Measurements from ENCODE around the gene NAA60.

NAA60 gene

DNA sequence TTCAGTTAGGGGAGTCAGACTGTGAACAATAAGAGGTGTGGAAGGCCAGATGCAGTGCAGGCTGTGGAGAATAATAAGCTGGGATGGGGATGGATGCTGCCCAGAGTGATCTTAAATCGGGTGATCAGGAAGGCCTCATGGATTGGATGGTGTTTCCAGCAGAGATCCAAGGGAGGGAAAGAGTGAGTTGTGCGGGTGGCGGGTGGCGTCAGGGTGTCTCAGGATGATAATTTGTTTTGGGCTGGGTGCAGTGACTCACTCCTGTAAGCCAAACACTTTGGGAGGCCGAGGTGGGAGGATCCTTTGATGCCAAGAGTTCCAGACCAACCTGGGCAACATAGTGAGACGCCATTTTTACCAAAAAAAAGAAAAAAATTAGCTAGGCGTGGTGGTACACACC lies 65.3 kb downstream of the NAA60 start:
- Mint-ChIP-seq H3K4me3 (no peak overlapping the region), H3K9me3 (no peaks in the 10 kb centered on the region), H3K27ac (no peak overlapping the region), H3K36me3 (ENCODE audit: low read depth) (peaks cover 70% of the 10 kb centered on the region), H3K4me1 (no peaks in the 10 kb centered on the region), H3K27me3 (ENCODE audit: low read depth, poor library complexity) (no peaks in the 10 kb centered on the region)
- DNase-seq: no peak
- TF ChIP-seq, protein P1, sequence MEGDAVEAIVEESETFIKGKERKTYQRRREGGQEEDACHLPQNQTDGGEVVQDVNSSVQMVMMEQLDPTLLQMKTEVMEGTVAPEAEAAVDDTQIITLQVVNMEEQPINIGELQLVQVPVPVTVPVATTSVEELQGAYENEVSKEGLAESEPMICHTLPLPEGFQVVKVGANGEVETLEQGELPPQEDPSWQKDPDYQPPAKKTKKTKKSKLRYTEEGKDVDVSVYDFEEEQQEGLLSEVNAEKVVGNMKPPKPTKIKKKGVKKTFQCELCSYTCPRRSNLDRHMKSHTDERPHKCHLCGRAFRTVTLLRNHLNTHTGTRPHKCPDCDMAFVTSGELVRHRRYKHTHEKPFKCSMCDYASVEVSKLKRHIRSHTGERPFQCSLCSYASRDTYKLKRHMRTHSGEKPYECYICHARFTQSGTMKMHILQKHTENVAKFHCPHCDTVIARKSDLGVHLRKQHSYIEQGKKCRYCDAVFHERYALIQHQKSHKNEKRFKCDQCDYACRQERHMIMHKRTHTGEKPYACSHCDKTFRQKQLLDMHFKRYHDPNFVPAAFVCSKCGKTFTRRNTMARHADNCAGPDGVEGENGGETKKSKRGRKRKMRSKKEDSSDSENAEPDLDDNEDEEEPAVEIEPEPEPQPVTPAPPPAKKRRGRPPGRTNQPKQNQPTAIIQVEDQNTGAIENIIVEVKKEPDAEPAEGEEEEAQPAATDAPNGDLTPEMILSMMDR (IDR thresholded peaks at IDR 0.05): no peak

DNA sequence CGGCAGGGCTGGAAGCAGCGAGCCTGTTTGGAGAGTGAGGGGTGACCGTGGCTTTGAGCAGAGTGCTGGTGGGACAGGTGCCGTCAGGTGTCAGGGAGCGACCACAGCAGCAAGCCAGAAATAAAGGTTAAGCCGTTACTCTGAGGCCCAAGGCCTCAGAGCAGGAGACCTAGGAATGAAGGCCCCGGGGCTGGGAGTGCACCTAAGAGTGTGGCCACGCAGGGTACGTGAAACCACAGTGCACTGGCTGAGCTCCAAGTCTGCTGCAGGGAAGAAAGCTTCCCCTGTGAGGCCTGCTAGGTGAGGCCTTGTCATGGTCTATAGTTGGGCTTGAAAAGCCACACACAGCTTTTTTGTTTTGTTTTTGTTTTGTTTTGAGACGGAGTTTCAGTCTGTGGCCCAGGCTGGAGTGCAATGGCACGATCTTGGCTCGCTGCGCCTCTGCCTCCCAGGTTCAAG lies 66.0 kb downstream of the NAA60 start:
- Mint-ChIP-seq H3K9me3 (no peaks in the 10 kb centered on the region), H3K4me3 (no peak overlapping the region), H3K27me3 (ENCODE audit: low read depth, poor library complexity) (no peaks in the 10 kb centered on the region), H3K27ac (no peak overlapping the region), H3K36me3 (ENCODE audit: low read depth) (peaks cover 73% of the 10 kb centered on the region), H3K4me1 (no peaks in the 10 kb centered on the region)
- TF ChIP-seq, protein P1 (IDR thresholded peaks at IDR 0.05): no peak
- no peak for DNase-seq

DNA sequence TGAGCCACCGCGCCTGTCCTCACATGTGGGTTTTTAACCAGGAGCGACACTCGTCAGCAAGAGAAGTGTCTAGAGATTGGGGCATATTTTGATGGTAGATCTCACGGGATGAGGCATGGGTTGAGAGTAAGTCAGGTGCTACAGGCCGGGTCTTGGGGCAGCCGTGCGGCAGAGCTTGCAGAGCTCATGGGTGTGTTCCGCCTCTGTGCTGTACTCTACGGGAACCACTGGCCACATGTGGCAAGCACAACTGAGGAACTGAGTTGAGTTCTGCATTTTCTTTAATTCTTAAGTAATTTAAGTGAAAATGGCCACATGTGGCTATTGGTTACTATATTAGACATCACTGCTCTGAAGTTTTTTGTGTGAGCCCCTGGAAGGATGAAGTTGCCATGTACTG lies 66.9 kb downstream of the NAA60 start:
- no peak overlapping the region for H3K27ac Mint-ChIP-seq
- peaks cover 3% of the 10 kb centered on the region for H3K27me3 Mint-ChIP-seq (ENCODE audit: low read depth, poor library complexity)
- TF ChIP-seq, protein P1 (IDR thresholded peaks at IDR 0.05): no peak

DNA sequence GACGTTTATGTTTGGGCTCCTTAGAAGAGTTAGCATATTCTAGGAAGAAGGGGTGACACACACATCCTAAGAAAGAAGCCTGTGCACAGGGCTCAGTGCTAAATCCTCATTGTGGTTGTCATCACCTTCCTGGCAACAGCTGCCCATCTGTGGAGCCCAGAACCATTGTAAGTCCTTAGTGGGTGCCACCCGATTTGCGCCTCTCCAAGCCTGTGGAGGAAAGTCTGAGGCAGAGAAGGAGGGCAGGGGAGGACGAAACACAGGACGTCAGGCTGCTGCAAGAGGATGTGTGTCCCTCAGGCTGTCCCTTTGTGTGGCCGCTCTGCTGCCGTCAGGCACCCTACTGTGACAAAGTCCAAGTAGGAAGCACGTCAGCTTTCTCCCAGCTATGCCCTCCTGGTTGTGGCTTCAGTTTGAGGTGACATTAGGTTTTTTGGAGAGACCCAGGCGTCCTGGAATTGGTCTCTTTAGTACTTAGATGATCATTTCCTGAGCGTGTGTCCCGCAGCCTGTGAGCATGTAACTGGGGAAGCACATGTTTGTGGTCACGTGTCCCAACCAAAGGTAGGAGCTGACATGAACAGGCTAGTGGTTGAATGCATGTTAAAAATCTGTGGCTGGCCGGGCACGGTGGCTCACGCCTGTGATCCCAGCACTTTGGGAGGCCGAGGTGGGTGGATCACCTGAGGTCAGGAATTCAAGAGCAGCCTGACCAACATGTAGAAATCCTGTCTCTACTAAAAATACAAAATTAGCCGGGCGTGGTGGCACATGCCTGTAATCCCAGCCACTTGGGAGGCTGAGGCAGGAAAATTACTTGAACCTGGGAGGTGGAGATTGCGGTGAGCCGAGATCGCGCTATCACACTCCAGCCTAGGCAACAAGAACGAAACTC lies 68.1 kb downstream of the NAA60 start:
- TF ChIP-seq, protein P1 (IDR thresholded peaks at IDR 0.05): no peak
- Mint-ChIP-seq H3K4me1 (no peaks in the 10 kb centered on the region), H3K36me3 (ENCODE audit: low read depth) (peaks cover 74% of the 10 kb centered on the region), H3K27me3 (ENCODE audit: low read depth, poor library complexity) (peaks cover 3% of the 10 kb centered on the region), H3K4me3 (no peak overlapping the region), H3K9me3 (no peaks in the 10 kb centered on the region), H3K27ac (no peak overlapping the region)
- DNase-seq: no peak

More for the DNA sequence above, 66.9 kb downstream of the NAA60 start:
- no peak for DNase-seq
- Mint-ChIP-seq H3K9me3 (no peaks in the 10 kb centered on the region), H3K36me3 (ENCODE audit: low read depth) (peaks cover 73% of the 10 kb centered on the region), H3K4me1 (no peaks in the 10 kb centered on the region), H3K4me3 (no peak overlapping the region)

DNA sequence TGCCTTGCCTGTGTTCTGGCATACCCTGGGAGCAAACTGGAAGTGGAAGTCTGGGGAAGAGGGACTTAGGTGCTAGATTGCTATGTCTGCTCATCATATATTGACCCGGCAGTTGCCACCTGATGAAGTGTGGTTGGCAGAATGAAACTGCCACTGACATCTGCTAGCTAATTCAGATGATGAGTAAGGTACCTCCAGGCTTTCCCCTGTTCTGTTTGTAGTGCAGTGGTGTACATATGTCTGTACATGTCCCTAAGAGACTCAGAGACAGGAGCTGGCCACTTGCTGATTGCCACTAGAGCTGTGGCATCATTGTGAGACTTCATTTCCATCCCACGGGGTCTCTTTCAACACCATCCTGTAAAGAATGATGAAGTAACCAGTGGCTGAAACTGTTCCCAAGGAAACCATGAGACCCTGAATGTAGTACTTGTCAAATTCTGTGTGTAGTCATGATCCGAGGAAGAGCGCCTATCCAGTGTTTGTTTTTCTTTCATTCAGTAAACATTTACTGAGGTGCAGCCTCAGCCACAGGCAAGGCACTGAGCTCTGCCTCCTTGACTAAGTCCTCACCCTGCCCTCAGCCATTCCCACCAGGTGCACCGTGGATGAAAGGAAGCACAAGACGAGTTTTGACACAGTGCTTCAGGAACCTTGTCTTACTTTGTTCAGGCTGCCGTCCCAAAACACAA lies 70.6 kb downstream of the NAA60 start:
- H3K4me1 Mint-ChIP-seq: peaks cover 12% of the 10 kb centered on the region
- no peak for DNase-seq
- peaks cover 74% of the 10 kb centered on the region for H3K36me3 Mint-ChIP-seq (ENCODE audit: low read depth)
- H3K27ac Mint-ChIP-seq: peak overlapping the region; percentile 15
- H3K4me3 Mint-ChIP-seq: no peak overlapping the region
- H3K9me3 Mint-ChIP-seq: no peaks in the 10 kb centered on the region
- TF ChIP-seq, protein P1 (IDR thresholded peaks at IDR 0.05): no peak
- peaks cover 3% of the 10 kb centered on the region for H3K27me3 Mint-ChIP-seq (ENCODE audit: low read depth, poor library complexity)

All from nephron progenitor cell (in vitro differentiated cells).